Measurements from ENCODE around the gene BAIAP2. TPM values are rescaled to one million over a fixed set of nuclear protein-coding genes. Genes with fewer than 3 reads are reported as not detected.

Gene BAIAP2
- total and polyA plus RNA-seq, 2 donors (not counting 3 experiments of a cell fraction or from before 2014, with no cell fraction given): 12.3 to 18.6 TPM

DNA sequence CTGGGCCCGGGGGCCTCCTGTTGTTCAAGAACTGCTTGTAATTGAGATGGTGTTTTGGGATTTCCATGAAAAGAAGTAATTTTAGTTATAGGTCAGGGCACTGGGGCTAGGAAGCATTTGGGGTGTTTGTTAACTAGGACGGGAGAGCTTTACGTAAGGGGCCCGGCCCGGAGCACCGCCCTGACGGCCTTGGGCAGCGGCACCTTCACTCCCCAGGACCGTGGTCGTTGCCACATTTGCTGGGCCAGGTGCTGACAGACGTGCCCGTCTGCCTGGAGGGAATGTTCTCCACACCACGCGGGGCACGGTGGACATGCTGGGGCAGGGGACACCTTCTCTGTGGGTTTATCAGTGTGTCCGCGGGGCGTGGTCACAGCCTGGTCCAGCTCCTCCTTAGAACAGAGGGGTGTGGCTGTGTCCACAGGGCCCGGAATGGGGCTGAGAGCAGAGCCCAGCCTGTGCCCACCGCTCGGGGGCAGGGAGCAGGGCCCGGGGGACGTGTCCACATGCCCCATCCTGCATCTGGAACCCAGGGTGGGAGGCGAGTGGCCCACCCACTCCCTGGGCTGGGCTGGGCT is 57.7 kb downstream of the BAIAP2 start:
- no peaks in the 10 kb centered on the region for H3K79me2 ChIP-seq (ENCODE audit: control insufficient read depth, insufficient read depth, low read length)
- no peaks in the 10 kb centered on the region for H3K27me3 ChIP-seq (ENCODE audit: control insufficient read depth in 2 of 2, insufficient read depth in 2 of 2, low read length in 2 of 2)
- no peak for TF ChIP-seq FOS (IDR thresholded peaks at IDR 0.05; ENCODE audit: borderline replicate concordance, insufficient read depth, low read length)
- TF ChIP-seq JUN (IDR thresholded peaks at IDR 0.05; ENCODE audit: borderline replicate concordance, insufficient read depth, insufficient read length, low read depth): no peak
- no peak for TF ChIP-seq EZH2 (IDR thresholded peaks at IDR 0.05; ENCODE audit: borderline replicate concordance, low read depth, low read length, severe bottlenecking)
- TF ChIP-seq MYC (IDR thresholded peaks at IDR 0.05; ENCODE audit: low read depth, low read length): no peak
- TF ChIP-seq, protein P1, sequence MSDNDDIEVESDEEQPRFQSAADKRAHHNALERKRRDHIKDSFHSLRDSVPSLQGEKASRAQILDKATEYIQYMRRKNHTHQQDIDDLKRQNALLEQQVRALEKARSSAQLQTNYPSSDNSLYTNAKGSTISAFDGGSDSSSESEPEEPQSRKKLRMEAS (IDR thresholded peaks at IDR 0.05; ENCODE audit: insufficient read depth, insufficient read length): no peak
- TF ChIP-seq POLR2AphosphoS5 (IDR thresholded peaks at IDR 0.05; ENCODE audit: insufficient read depth, low read depth, low read length): no peak
- TF ChIP-seq, protein P2, sequence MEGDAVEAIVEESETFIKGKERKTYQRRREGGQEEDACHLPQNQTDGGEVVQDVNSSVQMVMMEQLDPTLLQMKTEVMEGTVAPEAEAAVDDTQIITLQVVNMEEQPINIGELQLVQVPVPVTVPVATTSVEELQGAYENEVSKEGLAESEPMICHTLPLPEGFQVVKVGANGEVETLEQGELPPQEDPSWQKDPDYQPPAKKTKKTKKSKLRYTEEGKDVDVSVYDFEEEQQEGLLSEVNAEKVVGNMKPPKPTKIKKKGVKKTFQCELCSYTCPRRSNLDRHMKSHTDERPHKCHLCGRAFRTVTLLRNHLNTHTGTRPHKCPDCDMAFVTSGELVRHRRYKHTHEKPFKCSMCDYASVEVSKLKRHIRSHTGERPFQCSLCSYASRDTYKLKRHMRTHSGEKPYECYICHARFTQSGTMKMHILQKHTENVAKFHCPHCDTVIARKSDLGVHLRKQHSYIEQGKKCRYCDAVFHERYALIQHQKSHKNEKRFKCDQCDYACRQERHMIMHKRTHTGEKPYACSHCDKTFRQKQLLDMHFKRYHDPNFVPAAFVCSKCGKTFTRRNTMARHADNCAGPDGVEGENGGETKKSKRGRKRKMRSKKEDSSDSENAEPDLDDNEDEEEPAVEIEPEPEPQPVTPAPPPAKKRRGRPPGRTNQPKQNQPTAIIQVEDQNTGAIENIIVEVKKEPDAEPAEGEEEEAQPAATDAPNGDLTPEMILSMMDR (IDR thresholded peaks at IDR 0.05; ENCODE audit: extremely low read depth in 1 of 2, insufficient read depth in 1 of 2, low read depth in 1 of 2, low read length in 2 of 2): no peak
- no peak for TF ChIP-seq POLR2A (IDR thresholded peaks at IDR 0.05; ENCODE audit: low read depth, low read length)
- no peak for TF ChIP-seq GATA2 (IDR thresholded peaks at IDR 0.05; ENCODE audit: insufficient read depth, insufficient read length, low read depth, low read length)
- H2AFZ ChIP-seq (ENCODE audit: low read depth, low read length): no peak overlapping the region
- CTCF ChIA-PET: interaction anchor here (1.4 kb wide), 1 partner anchor 104 kb away, joined by 5 read pairs; no protein-coding TSS in a partner anchor
- POLR2A ChIA-PET: no interaction called here
- dilution Hi-C loops (cut with MboI; ENCODE audit: extremely low pct_ligation_motif_present, low sequenced_read_pairs) (no loop called here), intact Hi-C loops (cut with micrococcal nuclease) (no loop called here)
- H3K27ac ChIP-seq (ENCODE audit: insufficient read depth, low read depth, low read length): no peak overlapping the region
- peaks cover 8% of the 10 kb centered on the region for H3K4me1 ChIP-seq (ENCODE audit: control insufficient read depth, extremely low read depth, insufficient read depth, low read length)
- H3K4me2 ChIP-seq (ENCODE audit: insufficient read depth, low read length): no peak overlapping the region
- no peaks in the 10 kb centered on the region for H3K9me3 ChIP-seq (replicated peaks; ENCODE audit: control insufficient read depth, insufficient read depth, low read length)
- no TSS peak for BruUV-seq (replicated peaks)
- H3K9ac ChIP-seq (replicated peaks; ENCODE audit: extremely low read depth, insufficient read depth, low read length): no peak overlapping the region
- H3K4me3 ChIP-seq (replicated peaks in 1 of 3; ENCODE audit: insufficient read depth in 1 of 3, low read depth in 1 of 3, low read length in 3 of 3): no peak overlapping the region
- H3K9me1 ChIP-seq (replicated peaks; ENCODE audit: control insufficient read depth, extremely low read depth, insufficient read depth, low read length): no peaks in the 10 kb centered on the region
- H4K20me1 ChIP-seq (replicated peaks; ENCODE audit: control insufficient read depth, extremely low read depth, insufficient read depth, low read length): no peaks in the 10 kb centered on the region
- FAIRE-seq (no peak), DNase-seq (ENCODE audit: low read depth, low spot score) (no peak)
- H3K36me3 ChIP-seq (ENCODE audit: control insufficient read depth in 2 of 2, extremely low read depth in 1 of 2, insufficient read depth in 2 of 2, low read length in 2 of 2): no peaks in the 10 kb centered on the region

Data from endothelial cell of umbilical vein (primary cell).